Breast epithelium (tissue), 4 donors: ENCODE data around the gene LGALS8. TPM values are rescaled to one million over a fixed set of nuclear protein-coding genes. Genes with fewer than 3 reads are reported as not detected.

Source experiments
- DNase-seq, 2 donors: peaks; one replicate each; pipeline ENCODE4 v3.0.0-alpha.2; 2019; ENCODE audit warnings: low spot score in 2 of 2
- H3K27ac ChIP-seq, 2 donors: fragments of 200-600 bp; sonication (generic) in 1 of 2; one replicate each; pipeline ENCODE4 v1.5.1; 2016 to 2019; ENCODE audit warnings: mild to moderate bottlenecking in 1 of 2
- H3K27me3 ChIP-seq, 2 donors: fragments of 200-600 bp; sonication (generic) in 1 of 2; one replicate each; pipeline versions ENCODE4 v1.5.1 to v1.6.0; 2017 to 2019; ENCODE audit warnings: control low read depth in 1 of 2, mild to moderate bottlenecking in 1 of 2
- H3K36me3 ChIP-seq: fragments of 200-600 bp; one replicate; pipeline ENCODE4 v1.5.1; 2019
- H3K4me1 ChIP-seq, 2 donors: fragments of 200-600 bp; sonication (generic); one replicate each; pipeline ENCODE4 v1.5.1; 2016 to 2019; ENCODE audit warnings: control low read depth in 1 of 2
- H3K4me3 ChIP-seq, 3 donors: fragments of 200-600 bp; sonication (generic); 1 replicate in 2 of 3; 2 replicates in 1 of 3; pipeline ENCODE4 v1.5.1; 2016 to 2019; ENCODE audit warnings: mild to moderate bottlenecking in 3 of 3, moderate library complexity in 2 of 3
- H3K9me3 ChIP-seq, 2 donors: fragments of 200-600 bp; sonication (generic) in 1 of 2; one replicate each; pipeline ENCODE4 v1.5.1; 2016 to 2019; ENCODE audit warnings: control low read depth in 1 of 2
- POLR2A ChIP-seq: fragments of 450-650 bp; IDR thresholded peaks from one replicate; pipeline ENCODE4 v1.6.1; 2016; ENCODE audit warnings: antibody characterized with exemption, mild to moderate bottlenecking, moderate library complexity
- POLR2AphosphoS5 ChIP-seq, 3 donors: sonication (generic); formaldehyde crosslinking; IDR thresholded peaks; one replicate each; pipeline ENCODE4 v1.6.1; 2017; ENCODE audit warnings: antibody characterized with exemption in 3 of 3
- intact Hi-C: fragments of 100-400 bp; cut with DNase I; formaldehyde crosslinking; loops from one replicate; pipeline ENCODE4 v1.15.1; 2023; ENCODE audit warnings: low total_unique reads
- total RNA-seq, 3 donors: library from RNA; depleted of rRNA; stranded (reverse); fragments of >200 nt; gene quantifications; one replicate each; pipeline ENCODE4 v1.1.0, GENCODE V29; 2016
- TF ChIP-seq, protein P1 (sequence below), 3 donors: fragments of 450-650 bp; IDR thresholded peaks; one replicate each; pipeline ENCODE4 v1.5.1; 2016 to 2017; ENCODE audit warnings: antibody characterized with exemption in 3 of 3, mild to moderate bottlenecking in 3 of 3, moderate library complexity in 3 of 3

LGALS8 gene
- total RNA-seq, 3 donors from 2014 or later = 70.2 to 119 (median 96.4) TPM

DNA sequence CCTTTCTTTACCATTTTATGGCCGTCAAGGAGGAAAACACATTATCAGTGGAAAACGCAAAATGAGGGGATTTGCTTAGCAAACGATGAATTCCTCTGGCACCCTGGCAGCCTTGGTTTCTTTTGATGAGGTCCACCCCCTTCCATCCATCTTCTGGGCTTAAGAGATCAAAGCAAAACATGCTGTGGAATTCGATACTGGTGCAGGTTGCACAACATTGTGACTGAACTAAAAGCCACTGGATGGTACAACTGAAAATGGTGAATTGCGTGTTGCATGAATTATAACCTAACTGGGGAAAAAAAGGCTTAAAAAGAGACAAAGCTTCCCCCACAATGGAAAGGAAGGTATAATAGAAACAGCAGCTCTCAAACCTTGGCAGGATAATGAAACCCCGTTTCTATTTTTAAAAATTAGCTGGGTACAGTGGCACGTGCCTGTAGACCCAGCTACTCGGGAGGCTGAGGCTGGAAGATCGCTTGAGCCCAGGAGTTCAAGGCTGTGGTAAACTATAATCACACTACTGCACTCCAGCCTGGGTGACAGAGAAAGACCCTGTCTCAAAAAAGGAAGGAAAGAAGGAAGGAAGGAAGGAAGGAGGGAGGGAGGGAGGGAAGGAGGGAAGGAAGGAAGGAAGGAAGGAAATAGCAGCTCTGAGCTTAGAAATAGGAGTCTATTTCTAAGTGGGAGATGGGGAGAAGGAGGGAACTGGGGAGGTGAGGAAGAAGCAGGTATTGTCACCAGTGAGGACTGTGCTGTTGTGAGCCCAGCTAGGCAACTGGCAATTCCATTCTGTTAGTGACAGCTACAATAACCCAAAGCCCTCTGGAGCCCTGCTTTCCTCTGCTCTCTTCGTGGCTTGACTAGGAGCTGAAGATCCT, 29.0 kb upstream of the LGALS8 start:
- DNase-seq = no peak
- H3K27ac ChIP-seq = no peak overlapping the region
- no peaks in the 10 kb centered on the region for H3K4me1 ChIP-seq
- intact Hi-C loops = no loop called here
- no peaks in the 10 kb centered on the region for H3K9me3 ChIP-seq
- no peaks in the 10 kb centered on the region for H3K27me3 ChIP-seq
- TF ChIP-seq POLR2AphosphoS5 (IDR thresholded peaks at IDR 0.05) = no peak
- no peak for TF ChIP-seq POLR2A
- TF ChIP-seq, protein P1, sequence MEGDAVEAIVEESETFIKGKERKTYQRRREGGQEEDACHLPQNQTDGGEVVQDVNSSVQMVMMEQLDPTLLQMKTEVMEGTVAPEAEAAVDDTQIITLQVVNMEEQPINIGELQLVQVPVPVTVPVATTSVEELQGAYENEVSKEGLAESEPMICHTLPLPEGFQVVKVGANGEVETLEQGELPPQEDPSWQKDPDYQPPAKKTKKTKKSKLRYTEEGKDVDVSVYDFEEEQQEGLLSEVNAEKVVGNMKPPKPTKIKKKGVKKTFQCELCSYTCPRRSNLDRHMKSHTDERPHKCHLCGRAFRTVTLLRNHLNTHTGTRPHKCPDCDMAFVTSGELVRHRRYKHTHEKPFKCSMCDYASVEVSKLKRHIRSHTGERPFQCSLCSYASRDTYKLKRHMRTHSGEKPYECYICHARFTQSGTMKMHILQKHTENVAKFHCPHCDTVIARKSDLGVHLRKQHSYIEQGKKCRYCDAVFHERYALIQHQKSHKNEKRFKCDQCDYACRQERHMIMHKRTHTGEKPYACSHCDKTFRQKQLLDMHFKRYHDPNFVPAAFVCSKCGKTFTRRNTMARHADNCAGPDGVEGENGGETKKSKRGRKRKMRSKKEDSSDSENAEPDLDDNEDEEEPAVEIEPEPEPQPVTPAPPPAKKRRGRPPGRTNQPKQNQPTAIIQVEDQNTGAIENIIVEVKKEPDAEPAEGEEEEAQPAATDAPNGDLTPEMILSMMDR (IDR thresholded peaks at IDR 0.05) = no peak
- no peak overlapping the region for H3K4me3 ChIP-seq
- H3K36me3 ChIP-seq = no peaks in the 10 kb centered on the region

DNA sequence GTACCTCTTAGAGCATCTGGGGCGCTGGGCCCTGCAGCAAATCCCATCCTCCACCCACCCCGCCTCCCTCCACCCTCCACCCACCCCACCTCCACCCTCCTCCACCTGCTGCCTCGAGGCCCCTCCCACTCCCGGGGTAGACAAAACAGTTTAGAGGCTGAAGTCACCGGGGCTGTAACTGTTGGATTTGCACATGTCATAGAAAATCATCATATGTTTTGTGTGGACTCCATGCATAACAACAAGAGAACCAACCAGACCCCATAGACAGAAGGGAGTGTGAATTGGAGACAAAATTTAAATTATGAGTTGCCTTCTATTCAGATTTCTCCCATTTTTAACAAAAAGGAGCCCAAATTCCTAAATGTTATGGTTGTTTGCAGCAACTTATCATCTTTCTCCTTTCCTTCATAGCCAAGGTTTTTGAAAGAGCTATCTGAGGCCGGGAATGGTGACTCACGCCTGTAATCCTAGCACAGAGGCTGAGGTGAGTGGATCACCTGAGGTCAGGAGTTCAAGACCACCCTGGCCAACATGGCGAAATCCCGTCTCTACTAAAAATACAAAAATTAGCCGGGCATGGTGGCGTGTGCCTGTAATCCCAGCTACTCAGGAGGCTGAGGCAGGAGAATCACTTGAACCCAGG, 28.2 kb upstream of the LGALS8 start:
- Histone ChIP-seq H3K9me3 (no peaks in the 10 kb centered on the region), H3K27ac (no peak overlapping the region), H3K27me3 (no peaks in the 10 kb centered on the region), H3K36me3 (no peaks in the 10 kb centered on the region), H3K4me3 (no peak overlapping the region), H3K4me1 (no peaks in the 10 kb centered on the region)
- no peak for TF ChIP-seq POLR2A
- TF ChIP-seq POLR2AphosphoS5 (IDR thresholded peaks at IDR 0.05) = no peak
- TF ChIP-seq, protein P1 (IDR thresholded peaks at IDR 0.05) = no peak
- DNase-seq = no peak
- intact Hi-C loops = loop anchor here (1.0 kb wide), 1 partner anchor 15 kb away; no protein-coding TSS in a partner anchor

DNA sequence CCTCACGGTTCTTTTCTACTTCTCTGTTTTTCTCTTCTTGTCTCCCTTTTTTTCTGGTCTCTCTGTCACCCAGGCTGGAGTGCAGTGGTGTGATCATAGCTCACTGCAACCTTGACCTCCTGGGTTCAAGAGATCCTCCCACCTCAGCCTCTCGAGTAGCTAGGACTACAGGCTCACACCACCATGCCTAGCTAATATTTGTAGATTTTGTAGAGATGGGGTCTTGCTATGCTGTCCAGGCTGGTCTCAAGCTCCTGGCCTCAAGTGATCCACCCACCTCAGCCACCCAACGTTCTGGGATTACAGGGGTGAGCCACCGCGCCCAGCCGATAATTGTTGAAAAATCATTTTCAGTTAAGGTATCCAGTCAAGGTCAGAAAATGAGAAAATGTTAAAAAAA, 25.9 kb upstream of the LGALS8 start:
- H3K4me1 ChIP-seq = no peaks in the 10 kb centered on the region

DNA sequence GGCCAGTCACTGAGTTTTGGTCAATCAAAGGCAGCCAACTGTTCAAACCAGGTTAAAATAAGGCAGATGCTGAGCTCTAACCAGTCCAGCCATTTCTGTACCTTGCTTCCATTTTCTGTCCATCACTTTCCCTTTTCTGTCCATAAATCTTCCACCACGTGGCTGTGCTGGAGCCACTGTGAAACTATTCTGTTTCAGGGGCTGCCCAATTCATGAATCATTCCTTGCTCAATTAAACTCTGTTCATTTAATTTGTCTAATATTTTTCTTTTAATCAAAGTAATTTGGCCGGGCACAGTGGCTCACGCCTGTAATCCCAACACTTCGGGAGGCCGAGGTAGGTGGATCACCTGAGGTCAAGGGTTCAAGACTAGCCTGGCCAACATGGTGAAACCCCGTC, 22.7 kb upstream of the LGALS8 start:
- Histone ChIP-seq H3K9me3 (no peaks in the 10 kb centered on the region), H3K4me1 (no peaks in the 10 kb centered on the region), H3K36me3 (no peaks in the 10 kb centered on the region), H3K27me3 (no peaks in the 10 kb centered on the region), H3K27ac (no peak overlapping the region), H3K4me3 (no peak overlapping the region)
- no peak for TF ChIP-seq POLR2AphosphoS5 (IDR thresholded peaks at IDR 0.05)
- TF ChIP-seq POLR2A = no peak
- TF ChIP-seq, protein P1 (IDR thresholded peaks at IDR 0.05) = no peak
- no peak for DNase-seq
- intact Hi-C loops = no loop called here

More for the DNA sequence above, 25.9 kb upstream of the LGALS8 start:
- no peak for DNase-seq
- intact Hi-C loops = no loop called here
- H3K27ac ChIP-seq = no peak overlapping the region
- no peak overlapping the region for H3K4me3 ChIP-seq
- no peaks in the 10 kb centered on the region for H3K36me3 ChIP-seq
- TF ChIP-seq POLR2A = no peak
- TF ChIP-seq, protein P1 (IDR thresholded peaks at IDR 0.05) = no peak
- TF ChIP-seq POLR2AphosphoS5 (IDR thresholded peaks at IDR 0.05) = no peak
- H3K9me3 ChIP-seq = no peaks in the 10 kb centered on the region
- no peaks in the 10 kb centered on the region for H3K27me3 ChIP-seq

DNA sequence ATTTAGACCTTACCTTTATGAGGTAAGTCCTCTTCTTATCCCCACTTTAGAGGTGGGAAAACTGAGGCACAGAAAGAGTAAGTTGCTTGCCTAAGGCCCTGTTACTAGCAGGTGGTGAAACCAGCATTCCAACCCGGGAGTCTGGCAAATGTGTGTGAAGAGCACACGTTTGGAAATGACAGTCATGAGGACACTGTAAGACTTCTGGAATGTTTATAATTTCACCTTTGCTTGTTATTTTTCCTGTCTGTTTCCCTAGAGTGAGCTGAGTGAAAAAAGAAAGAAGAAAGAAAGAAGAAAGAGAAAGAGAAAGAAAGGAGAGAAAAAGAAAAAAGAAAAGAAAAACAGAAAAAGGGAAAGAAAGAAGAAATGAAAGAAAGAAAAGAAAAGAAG, 21.2 kb upstream of the LGALS8 start:
- H3K36me3 ChIP-seq = no peaks in the 10 kb centered on the region
- no peaks in the 10 kb centered on the region for H3K27me3 ChIP-seq
- H3K4me3 ChIP-seq = peak overlapping the region in 1 of 3 donors; percentile 42
- no peaks in the 10 kb centered on the region for H3K9me3 ChIP-seq
- intact Hi-C loops = no loop called here
- H3K27ac ChIP-seq = peak overlapping the region in 1 of 2 donors; percentile 79
- DNase-seq = no peak
- no peak for TF ChIP-seq POLR2AphosphoS5 (IDR thresholded peaks at IDR 0.05)
- no peaks in the 10 kb centered on the region for H3K4me1 ChIP-seq
